Trophoblast cell (in vitro differentiated cells and primary cell): ENCODE data around the gene SHMT1.
A peak's percentile ranks its signal among the peaks of the same experiment; 100 is the strongest.

ENCODE experiments used
- DNase-seq, 2 donors: peaks; one replicate each; pipeline ENCODE4 v3.0.0-alpha.2; 2016
- H2AFZ ChIP-seq: 2 replicates; pipeline ENCODE4 v1.6.1; 2013; ENCODE audit warnings: low read length, moderate library complexity, mild to moderate bottlenecking; ENCODE audit not compliant: insufficient read depth, poor library complexity
- H2AK5ac ChIP-seq: 2 replicates; pipeline ENCODE4 v1.6.1; 2013; ENCODE audit warnings: mild to moderate bottlenecking, low read length
- H2BK120ac ChIP-seq: 2 replicates; pipeline ENCODE4 v1.6.1; 2013; ENCODE audit warnings: low read length, mild to moderate bottlenecking, moderate library complexity; ENCODE audit not compliant: insufficient read depth, poor library complexity
- H2BK12ac ChIP-seq: 2 replicates; pipeline ENCODE4 v1.6.1; 2013; ENCODE audit warnings: mild to moderate bottlenecking, low read length, moderate library complexity
- H2BK5ac ChIP-seq: 2 replicates; pipeline ENCODE4 v1.6.1; 2013; ENCODE audit warnings: low read length, low read depth, moderate library complexity, mild to moderate bottlenecking; ENCODE audit not compliant: poor library complexity
- H3K14ac ChIP-seq: 2 replicates; pipeline ENCODE4 v1.6.1; 2013; ENCODE audit warnings: mild to moderate bottlenecking, low read length
- H3K18ac ChIP-seq: 2 replicates; pipeline ENCODE4 v1.6.1; 2013; ENCODE audit warnings: mild to moderate bottlenecking, low read length
- H3K23ac ChIP-seq: 2 replicates; pipeline ENCODE4 v1.6.1; 2013; ENCODE audit warnings: low read length
- H3K27ac ChIP-seq: 2 replicates; pipeline ENCODE4 v1.5.1; 2013; ENCODE audit warnings: low read depth, mild to moderate bottlenecking, inconsistent platforms, low read length, moderate library complexity
- H3K27me3 ChIP-seq: 2 replicates; pipeline ENCODE4 v1.6.1; 2013; ENCODE audit warnings: inconsistent platforms, mild to moderate bottlenecking, low read length, moderate library complexity; ENCODE audit not compliant: insufficient read depth
- H3K36me3 ChIP-seq, 2 experiments: 1 replicate in 1 of 2; 2 replicates in 1 of 2; pipeline ENCODE4 v1.6.1; 2013; ENCODE audit warnings: low read length in 2 of 2, mild to moderate bottlenecking in 2 of 2, moderate library complexity in 1 of 2; ENCODE audit not compliant: insufficient read depth in 2 of 2, control insufficient read depth in 1 of 2
- H3K4ac ChIP-seq: 2 replicates; pipeline ENCODE4 v1.6.1; 2013; ENCODE audit warnings: low read depth, mild to moderate bottlenecking, low read length, moderate library complexity
- H3K4me1 ChIP-seq, 2 experiments: 1 replicate in 1 of 2; 2 replicates in 1 of 2; pipeline ENCODE4 v1.6.1; 2013; ENCODE audit warnings: low read length in 2 of 2, mild to moderate bottlenecking in 2 of 2, moderate library complexity in 1 of 2; ENCODE audit not compliant: insufficient read depth in 2 of 2, control insufficient read depth in 1 of 2
- H3K4me2 ChIP-seq: 2 replicates; pipeline ENCODE4 v1.6.1; 2013; ENCODE audit warnings: inconsistent platforms, mild to moderate bottlenecking, low read length, moderate library complexity
- H3K4me3 ChIP-seq: 2 replicates; pipeline ENCODE4 v1.5.1; 2013; ENCODE audit warnings: mild to moderate bottlenecking, low read depth, low read length, inconsistent platforms
- H3K79me1 ChIP-seq: one replicate; pipeline ENCODE4 v1.6.1; 2013; ENCODE audit warnings: low read length
- H3K79me2 ChIP-seq: 2 replicates; pipeline ENCODE4 v1.6.1; 2013; ENCODE audit warnings: low read length, mild to moderate bottlenecking; ENCODE audit not compliant: control insufficient read depth, insufficient read depth, poor library complexity
- H3K9ac ChIP-seq: 2 replicates; pipeline ENCODE4 v1.6.1; 2013; ENCODE audit warnings: mild to moderate bottlenecking, low read length
- H3K9me3 ChIP-seq: 2 replicates; pipeline ENCODE4 v1.6.1; 2013; ENCODE audit warnings: low read depth, mild to moderate bottlenecking, control low read depth, inconsistent platforms, low read length; ENCODE audit not compliant: insufficient read depth
- H4K12ac ChIP-seq: 2 replicates; pipeline ENCODE4 v1.6.1; 2013; ENCODE audit warnings: low read depth, mild to moderate bottlenecking, low read length, moderate library complexity
- H4K8ac ChIP-seq: 2 replicates; pipeline ENCODE4 v1.6.1; 2013; ENCODE audit warnings: low read depth, mild to moderate bottlenecking, low read length, moderate library complexity
- H4K91ac ChIP-seq: one replicate; pipeline ENCODE4 v1.6.1; 2013; ENCODE audit warnings: low read depth, mild to moderate bottlenecking, low read length, moderate library complexity
- WGBS: extraction: QIAGEN DNeasy Blood & Tissue Kit; methylation state at CpG from one replicate; pipeline ENCODE4 v1.1.7; 2013; ENCODE audit warnings: missing lambda C conversion rate; ENCODE audit not compliant: insufficient read length, insufficient coverage; ENCODE audit errors: extremely low coverage; 5-methylcytosine and 5-hydroxymethylcytosine counted together

Gene SHMT1

DNA sequence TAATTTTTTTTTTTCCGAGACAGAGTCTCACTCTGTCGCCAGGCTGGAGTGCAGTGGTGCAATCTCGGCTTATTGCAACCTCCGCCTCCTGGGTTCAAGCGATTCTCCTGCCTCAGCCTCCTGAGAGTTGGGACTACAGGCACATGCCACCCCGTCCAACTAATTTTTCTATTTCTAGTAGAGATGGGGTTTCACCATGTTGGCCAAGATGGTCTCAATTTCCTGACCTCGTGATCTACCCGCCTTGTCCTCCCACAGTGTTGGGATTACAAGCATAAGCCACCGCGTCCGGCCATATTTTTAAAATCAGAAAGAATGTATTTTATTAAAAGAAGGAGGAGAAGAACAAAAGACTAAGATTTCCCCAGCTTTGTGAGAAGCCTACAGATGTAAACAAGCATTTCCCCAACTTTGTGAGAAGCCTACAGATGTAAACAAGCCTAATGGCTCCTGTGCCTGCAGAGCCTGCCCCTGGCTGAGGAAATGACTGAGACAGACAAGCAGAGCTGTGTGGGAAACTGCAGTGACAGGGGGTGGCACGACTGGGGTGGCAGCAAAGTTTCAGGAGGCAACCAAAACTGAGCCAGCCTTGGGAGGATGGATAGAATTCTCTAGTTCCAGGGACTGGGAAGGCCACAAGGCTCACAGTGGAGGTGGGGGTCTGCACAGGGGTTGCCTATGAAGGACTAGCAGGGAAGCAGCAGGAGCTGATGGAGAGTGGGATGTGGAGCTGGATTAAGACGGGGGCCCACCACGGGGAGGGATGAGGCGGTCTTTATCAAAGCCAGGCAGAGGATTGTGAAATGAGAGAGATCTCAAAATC is 71.4 kb downstream of the SHMT1 start:
- no peak overlapping the region for H4K12ac ChIP-seq
- no peak for DNase-seq
- no CpG with 5 or more reads among the region's 15 CpGs for WGBS

DNA sequence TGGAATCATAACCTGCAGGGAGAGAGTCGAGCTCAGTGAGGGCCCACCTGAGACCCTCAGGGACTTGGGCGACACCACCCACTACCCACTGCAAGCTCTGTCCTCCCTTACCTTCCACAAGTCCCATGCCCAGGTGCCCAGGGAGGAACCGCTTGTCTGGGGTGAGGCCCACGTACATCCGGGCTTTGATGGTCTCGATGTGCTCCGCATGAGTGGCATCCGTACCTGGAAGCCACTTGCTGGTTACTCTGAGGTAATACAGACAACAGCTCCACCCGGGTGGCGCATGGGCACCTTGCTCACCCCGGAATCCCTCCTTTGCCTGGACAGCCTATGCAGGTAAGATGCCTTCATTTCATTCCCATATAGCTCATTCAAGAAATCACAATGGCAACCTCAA is 78.1 kb downstream of the SHMT1 start:
- H2BK12ac ChIP-seq, result no peak overlapping the region
- H3K4ac ChIP-seq, result no peak overlapping the region
- no peak overlapping the region for H2AK5ac ChIP-seq
- H3K79me2 ChIP-seq, result no peaks in the 10 kb centered on the region
- no peak overlapping the region for H2BK120ac ChIP-seq
- H3K23ac ChIP-seq, result no peak overlapping the region
- no peak overlapping the region for H2AFZ ChIP-seq
- no peak overlapping the region for H2BK5ac ChIP-seq
- no peak overlapping the region for H4K12ac ChIP-seq
- no peaks in the 10 kb centered on the region for H3K4me1 ChIP-seq
- H3K27ac ChIP-seq, result no peak overlapping the region
- no CpG with 5 or more reads among the region's 11 CpGs for WGBS
- H4K8ac ChIP-seq, result no peak overlapping the region
- no peak overlapping the region for H3K4me3 ChIP-seq
- H3K36me3 ChIP-seq, result peaks cover 64 to 68% of the 10 kb centered on the region in 2 experiments
- H3K9ac ChIP-seq, result no peak overlapping the region
- H3K9me3 ChIP-seq, result no peaks in the 10 kb centered on the region
- H3K4me2 ChIP-seq, result no peak overlapping the region
- DNase-seq, result no peak
- no peaks in the 10 kb centered on the region for H3K27me3 ChIP-seq
- H3K18ac ChIP-seq, result no peak overlapping the region
- no peak overlapping the region for H4K91ac ChIP-seq
- no peaks in the 10 kb centered on the region for H3K79me1 ChIP-seq
- H3K14ac ChIP-seq, result no peak overlapping the region

More for the DNA sequence above, 71.4 kb downstream of the SHMT1 start:
- Histone ChIP-seq H2BK12ac (no peak overlapping the region), H2BK5ac (no peak overlapping the region), H3K4me3 (no peak overlapping the region), H2AK5ac (no peak overlapping the region), H3K23ac (no peak overlapping the region), H3K79me2 (no peaks in the 10 kb centered on the region), H3K79me1 (no peaks in the 10 kb centered on the region), H3K18ac (no peak overlapping the region), H3K4ac (no peak overlapping the region), H3K27me3 (no peaks in the 10 kb centered on the region), H3K14ac (no peak overlapping the region), H4K8ac (no peak overlapping the region), H3K27ac (no peak overlapping the region), H4K91ac (no peak overlapping the region), H3K36me3 (peaks cover 55 to 69% of the 10 kb centered on the region in 2 experiments), H3K9me3 (no peaks in the 10 kb centered on the region), H3K4me2 (no peak overlapping the region), H3K4me1 (no peaks in the 10 kb centered on the region), H2AFZ (no peak overlapping the region), H2BK120ac (no peak overlapping the region), H3K9ac (no peak overlapping the region)

DNA sequence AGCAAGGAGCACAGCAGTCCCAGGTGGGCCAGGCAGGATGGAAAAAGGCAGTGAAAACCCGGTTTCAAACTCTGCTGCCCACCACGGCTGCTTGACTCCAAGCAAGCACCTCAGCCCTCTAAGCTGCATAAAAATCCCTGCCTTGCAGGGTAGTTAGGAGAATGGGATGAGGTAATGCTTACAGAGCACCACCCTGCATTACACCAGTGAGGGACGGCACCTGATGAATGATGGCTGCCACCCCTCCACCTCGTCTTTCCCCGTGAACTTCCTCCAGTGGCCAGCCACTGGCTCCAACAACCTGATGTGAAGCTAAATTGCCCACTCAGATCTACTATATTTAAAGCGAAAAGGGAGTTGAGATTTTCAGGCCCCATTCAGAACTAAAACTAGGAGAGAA is 81.6 kb downstream of the SHMT1 start:
- Histone ChIP-seq H3K4ac (no peak overlapping the region), H3K79me1 (no peaks in the 10 kb centered on the region), H3K4me3 (peak overlapping the region; percentile 18), H3K4me1 (no peaks in the 10 kb centered on the region), H2AFZ (no peak overlapping the region), H3K27ac (no peak overlapping the region), H2BK5ac (no peak overlapping the region), H3K4me2 (no peak overlapping the region), H3K14ac (no peak overlapping the region), H3K9me3 (no peaks in the 10 kb centered on the region), H4K91ac (no peak overlapping the region), H4K12ac (no peak overlapping the region), H3K36me3 (peaks cover 66 to 70% of the 10 kb centered on the region in 2 experiments), H3K79me2 (no peaks in the 10 kb centered on the region), H3K18ac (no peak overlapping the region), H2BK12ac (no peak overlapping the region), H2BK120ac (no peak overlapping the region), H3K9ac (no peak overlapping the region), H3K27me3 (no peaks in the 10 kb centered on the region), H4K8ac (no peak overlapping the region), H2AK5ac (no peak overlapping the region), H3K23ac (no peak overlapping the region)
- WGBS, result no CpG with 5 or more reads among the region's 6 CpGs
- no peak for DNase-seq

DNA sequence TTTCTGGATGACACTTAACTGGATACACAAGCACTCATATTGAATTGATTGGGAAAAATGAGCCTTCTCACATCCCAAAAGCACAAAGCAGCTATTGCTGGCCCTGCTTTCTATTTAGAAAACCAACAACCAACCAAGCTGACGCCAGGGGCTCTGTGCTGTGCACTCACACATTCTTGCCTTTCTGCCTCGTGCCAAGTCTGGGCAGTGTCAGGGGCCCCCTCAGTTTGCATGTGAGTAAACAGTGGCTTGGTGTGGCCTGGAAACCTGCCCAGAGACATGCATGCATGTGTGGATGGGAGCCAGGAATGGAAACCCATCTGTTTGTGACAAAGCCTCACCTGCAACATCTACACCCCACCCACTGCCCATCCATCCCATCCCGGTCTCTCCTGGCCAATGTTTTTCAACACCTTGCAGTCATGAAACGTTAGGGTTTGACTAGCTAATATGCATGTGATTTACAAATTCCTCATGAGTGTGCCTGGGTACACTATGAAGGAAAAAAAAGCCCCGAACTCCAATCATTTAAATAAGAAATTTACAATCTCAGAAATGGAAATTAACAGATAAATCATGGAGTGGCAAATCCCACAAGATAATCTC is 82.5 kb downstream of the SHMT1 start:
- Histone ChIP-seq H2BK120ac (no peak overlapping the region), H3K18ac (no peak overlapping the region), H3K27ac (no peak overlapping the region), H4K12ac (no peak overlapping the region), H3K4me2 (no peak overlapping the region), H3K4ac (no peak overlapping the region), H3K9me3 (no peaks in the 10 kb centered on the region), H3K23ac (no peak overlapping the region), H3K36me3 (peaks cover 73 to 76% of the 10 kb centered on the region in 2 experiments), H3K4me3 (no peak overlapping the region), H3K4me1 (no peaks in the 10 kb centered on the region), H3K14ac (no peak overlapping the region), H4K8ac (no peak overlapping the region), H2BK12ac (no peak overlapping the region), H2BK5ac (no peak overlapping the region), H3K79me2 (no peaks in the 10 kb centered on the region), H2AFZ (no peak overlapping the region), H4K91ac (no peak overlapping the region), H2AK5ac (no peak overlapping the region), H3K79me1 (no peaks in the 10 kb centered on the region), H3K27me3 (no peaks in the 10 kb centered on the region), H3K9ac (no peak overlapping the region)
- no peak for DNase-seq
- no CpG with 5 or more reads among the region's 5 CpGs for WGBS
